Measurements from ENCODE around the gene MAP6D1.

Gene MAP6D1

DNA sequence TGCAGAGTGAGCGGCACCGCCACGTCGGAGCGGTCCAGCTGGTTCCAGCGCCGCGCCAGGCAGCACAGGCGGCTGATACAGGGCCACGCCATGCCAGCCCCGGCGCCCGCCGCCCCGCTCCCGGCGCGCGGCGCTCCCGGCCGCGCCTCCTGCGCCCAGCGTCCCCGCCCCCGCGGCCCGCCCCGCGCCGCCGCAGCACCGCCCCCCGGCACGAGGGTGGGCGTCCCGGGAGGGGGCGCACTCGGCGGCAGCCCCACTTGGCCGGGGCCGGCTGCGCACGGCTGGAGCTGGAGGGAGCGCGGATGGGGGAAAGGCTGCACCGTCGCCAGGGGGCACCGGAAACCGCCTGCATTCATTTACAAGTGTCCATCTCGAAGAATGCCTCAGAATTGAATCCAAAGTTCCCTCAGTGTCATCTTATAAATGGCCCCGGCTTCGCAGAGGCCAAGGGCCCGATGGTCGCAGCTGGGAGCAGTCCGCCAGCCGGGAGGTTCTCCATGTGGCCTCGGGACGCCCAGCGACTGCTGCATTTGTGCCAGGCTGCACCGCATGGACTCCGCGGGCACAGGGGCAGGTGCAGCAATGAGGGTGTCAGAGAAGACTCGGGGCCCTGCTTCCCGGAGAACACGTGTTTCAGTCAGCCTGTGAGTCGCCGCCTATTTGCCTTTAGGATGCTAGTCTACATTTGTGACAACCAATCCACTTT is at the start of gene MAP6D1:
Gene MAP6D1 (minus strand): TSS at position 122 of the 706 bp plus-strand sequence. CDS start 30 bp downstream, at position 92.
- DNase-seq = no peak

DNA sequence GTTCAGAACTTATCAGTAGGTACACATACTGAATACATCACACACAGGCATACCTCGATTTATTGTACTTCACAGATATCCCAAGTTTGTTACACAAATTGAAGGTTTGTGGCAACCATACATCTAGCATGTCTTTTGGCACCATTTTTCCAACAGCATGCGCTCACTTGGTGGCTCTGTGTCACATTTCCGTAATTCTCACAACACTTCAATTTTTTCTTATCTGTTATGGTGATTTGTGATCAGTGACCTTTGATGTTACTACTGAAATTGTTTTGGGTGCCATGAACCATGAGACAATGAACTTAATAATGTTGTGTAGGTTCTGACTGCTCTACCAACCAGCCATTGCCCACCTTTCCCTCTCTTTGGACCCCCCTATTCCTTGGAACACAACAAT is 48.5 kb upstream of the MAP6D1 start:
- DNase-seq = no peak

DNA sequence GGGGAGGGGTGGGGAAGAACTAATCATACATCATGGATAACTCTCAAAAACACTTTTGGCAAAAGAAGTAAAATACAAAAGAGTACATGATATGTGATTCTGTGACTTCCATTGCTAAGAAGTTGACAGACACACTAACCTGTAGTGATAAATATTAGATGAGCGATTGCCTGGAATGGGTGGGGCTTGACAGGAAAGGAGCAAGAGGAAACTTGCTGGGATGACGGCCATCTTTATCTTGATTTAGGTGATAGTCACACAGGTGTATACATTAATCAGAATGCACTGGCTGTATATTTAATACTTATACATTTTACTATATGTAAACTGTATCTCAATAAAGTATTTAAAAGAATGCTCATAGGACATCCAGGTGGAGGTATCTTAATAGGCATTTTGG is 46.2 kb upstream of the MAP6D1 start:
- no peak for DNase-seq

DNA sequence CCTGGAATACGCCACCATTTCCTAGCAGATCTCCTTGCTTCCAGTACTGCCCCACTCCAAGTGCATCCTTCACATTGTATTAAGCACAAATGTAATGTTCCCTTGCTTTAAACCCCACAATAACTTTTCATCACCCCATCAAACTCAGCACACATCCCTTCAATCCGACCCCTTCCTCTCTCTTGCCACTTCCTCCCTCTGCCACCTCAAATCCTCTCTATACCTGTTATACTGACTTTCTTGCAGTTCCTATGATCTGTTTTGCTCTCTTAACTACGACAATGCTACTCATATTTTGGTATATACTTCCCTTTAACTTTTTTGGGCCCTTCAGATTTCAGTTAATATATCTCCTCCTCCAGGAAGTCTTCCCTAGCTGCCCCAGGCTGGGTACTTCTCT is 45.2 kb upstream of the MAP6D1 start:
- no peak for DNase-seq

DNA sequence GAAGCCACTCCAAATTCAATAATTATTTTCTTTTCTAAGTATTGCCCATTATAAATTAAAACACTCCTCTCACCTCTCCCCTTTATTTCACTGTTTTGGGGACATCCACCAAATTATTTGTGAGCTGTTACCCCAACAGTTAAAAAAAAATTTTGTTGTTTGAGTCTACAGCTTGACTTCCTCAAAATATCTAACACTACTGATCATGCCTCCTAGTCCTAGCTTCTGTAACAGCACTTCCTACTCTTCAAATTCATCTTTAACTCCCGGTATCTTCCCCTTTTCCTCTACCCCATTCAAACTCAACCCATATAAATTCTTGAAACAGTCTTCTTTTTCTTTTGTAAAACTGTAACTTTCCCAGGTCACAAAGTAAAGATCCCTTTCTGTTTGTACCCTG is 43.4 kb upstream of the MAP6D1 start:
- no peak for DNase-seq

- no peak for DNase-seq
These were observed 37.2 kb upstream of the MAP6D1 start for GRCh38 chr3:183862610-183863009.

DNA sequence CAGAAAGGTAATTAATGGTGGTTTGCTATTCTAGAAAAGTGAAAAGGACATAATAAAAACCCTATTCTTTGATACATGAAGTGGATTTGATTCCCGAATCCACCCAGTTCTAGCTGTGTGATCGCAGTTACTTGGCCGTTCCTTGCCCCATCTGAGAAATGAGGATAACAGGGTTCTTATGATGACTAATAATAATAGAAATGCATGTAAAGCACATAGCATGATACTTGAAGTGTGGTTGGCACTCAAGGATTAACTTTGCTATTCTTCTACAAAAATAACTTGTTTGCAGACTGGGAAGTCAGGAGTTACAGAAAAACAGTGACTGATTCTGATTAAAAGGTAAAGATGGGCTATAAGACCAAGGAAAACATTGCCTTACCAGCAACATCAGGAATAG is 32.5 kb upstream of the MAP6D1 start:
- DNase-seq = no peak

DNA sequence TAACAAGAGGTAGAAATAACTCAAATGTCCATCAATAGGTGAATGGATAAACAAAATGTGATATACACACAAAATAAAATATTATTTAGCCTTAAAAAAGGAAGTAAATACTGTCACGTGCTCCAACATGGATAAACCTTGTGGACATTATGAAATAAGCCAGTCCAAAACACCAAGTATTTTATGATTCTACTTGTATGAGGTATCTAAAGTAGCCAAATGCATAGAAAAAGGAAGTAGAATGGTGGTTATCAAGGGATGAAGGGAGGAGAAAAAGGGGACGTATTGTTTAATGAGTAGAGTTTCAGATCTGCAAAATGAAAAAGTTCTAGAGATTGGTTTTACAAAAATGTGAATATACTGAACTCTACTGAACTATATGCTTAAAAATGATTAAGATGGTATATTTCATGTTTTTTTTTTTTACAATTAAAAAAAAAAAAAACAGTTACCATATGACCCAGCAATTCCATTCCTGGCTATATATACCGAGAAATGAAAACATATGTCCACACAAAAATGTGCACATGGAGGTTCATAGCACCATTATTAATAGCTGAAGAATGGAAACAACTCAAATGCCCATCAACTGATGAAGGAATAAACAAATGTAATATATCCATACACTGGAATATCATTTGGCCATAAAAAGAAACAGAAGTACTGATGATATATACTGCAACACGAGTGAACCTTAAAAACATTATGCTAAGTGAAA is 29.1 kb upstream of the MAP6D1 start:
- no peak for DNase-seq

GRCh38 chr3:183845608-183846288 is 20.4 kb upstream of the MAP6D1 start:
- DNase-seq = no peak

GRCh38 chr3:183845090-183845489 is 19.7 kb upstream of the MAP6D1 start:
- no peak for DNase-seq

DNA sequence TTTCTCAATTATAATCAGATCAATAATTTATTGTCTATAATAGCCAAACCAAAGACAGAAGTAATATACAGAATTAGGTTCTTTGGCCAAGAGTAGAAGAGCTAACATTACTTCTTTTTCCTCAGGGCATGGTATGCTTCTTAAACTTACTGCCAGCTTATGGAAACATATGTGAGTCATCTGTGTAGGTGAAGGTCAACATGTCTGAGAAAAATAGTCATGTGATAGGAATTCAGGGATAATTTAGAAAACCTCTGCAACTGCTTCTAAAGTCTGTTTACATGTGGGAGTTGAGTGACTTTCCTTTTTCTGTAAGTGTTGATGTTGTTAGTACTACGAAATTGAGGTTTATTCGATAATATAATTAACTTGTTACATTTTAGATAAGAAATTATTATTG is 19.2 kb upstream of the MAP6D1 start:
- DNase-seq = no peak

DNA sequence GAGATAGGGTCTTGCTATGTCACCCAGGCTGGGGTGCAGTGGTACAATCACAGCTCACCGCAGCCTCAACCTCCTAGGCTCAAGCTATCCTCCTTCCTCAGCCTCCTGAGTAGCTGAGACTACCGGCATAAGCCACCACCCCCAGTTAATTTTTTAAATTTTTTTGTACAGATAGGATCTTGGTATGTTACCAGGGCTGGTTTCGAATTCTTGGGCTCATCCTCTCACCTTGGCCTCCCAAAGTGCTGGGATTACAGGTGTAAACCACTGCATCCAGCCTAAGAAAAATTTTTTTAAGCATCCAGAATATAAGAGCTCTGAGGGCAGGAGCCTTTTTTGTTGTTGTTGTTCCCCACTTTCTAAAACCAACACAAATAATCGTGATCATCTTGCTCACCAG is 14.4 kb upstream of the MAP6D1 start:
- DNase-seq = no peak

DNA sequence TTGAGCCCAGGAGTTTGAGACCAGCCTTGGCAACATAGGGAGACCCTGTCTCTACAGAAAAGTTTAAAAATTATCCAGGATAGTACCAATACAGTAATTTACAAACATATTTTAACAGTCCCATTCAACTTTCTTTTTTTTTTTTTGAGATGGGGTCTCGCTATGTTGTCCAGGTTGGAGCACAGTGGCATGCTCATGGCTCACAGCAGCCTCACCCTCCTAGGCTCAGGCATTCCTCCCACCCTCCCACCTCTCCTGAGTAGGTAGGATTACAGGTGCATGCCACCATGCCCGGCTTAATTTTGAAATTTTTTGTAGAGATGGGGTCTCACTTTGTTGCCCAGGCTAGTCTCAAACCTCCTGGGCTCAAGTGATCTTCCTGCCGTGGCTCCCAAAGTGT is 12.5 kb upstream of the MAP6D1 start:
- DNase-seq = no peak

DNA sequence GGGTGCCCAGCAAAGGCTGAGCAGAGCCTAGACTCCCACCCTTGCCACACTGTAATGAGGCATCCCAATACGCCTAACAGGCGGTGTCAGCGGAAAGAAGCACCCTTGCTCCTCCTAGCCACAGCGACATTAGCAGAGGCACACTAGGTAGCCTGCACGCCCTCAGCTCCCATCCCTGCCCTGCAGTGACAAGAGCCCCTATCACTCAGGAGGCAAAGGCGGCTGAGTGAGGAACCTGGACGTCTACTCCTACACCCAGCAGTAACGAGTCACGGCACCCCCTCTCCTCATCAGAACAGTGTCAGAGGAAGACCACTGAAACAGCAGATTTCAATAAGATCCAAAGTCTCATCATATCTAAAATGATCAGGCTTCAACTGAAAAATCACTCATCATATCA is 12.0 kb upstream of the MAP6D1 start:
- no peak for DNase-seq

DNA sequence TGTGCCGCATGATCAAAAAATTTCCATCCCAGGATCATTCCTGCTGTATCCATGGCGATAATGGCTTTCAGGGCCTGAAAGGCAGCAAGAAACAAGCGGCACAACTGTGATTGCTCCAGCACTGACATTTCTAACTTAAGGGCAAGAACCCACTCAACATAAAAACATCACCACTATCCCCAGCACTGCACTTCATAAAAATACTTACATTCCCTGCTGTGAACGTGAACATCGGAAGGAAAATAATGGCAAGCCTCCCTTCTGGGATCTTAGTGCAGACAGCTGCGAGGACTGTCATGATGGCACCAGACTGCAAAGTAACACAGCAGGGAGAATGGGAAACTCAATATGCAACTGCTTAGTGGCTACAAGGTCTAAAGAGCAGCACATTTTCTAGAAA is 8.1 kb upstream of the MAP6D1 start:
- no peak for DNase-seq

DNA sequence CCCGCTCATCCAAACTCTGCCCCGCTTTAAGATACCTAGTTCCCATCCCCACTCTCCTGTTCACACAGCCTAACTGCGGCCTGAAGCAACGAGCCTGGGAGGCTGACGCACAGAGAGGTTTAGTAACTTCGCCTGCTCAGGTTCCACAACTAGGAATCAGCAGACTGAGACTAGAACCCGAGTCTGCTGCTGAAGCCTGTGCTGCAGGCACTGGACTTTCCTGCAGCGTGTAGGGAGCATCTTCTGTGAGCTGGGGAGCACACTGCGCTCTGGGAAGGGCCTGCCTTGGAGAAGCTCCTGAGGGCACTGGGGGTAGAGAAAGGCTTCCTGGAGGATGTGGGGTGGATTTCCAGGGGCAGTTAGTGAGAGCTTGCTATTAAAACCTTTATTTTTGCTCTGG is 4.8 kb upstream of the MAP6D1 start:
- DNase-seq = no peak

- no peak for DNase-seq
These were observed 4.1 kb upstream of the MAP6D1 start for GRCh38 chr3:183829466-183829865.

DNA sequence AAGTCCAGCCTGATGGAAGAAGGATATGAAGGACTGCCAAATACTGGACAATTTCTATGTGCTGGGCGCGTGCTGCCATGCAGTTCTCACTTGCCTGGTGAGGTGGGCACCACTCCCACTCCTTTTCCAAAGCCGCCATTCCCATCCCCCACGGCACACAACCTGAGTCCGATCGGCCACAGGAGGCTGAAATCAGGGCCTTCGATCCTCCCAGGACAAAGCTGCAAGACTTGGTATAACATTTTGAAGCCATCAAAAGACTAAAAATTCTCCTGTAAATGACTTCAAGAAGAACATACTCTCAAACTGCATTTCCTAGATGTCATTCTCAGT is 3.1 kb upstream of the MAP6D1 start:
- DNase-seq = no peak

GRCh38 chr3:183827809-183828537 is 2.6 kb upstream of the MAP6D1 start:
- no peak for DNase-seq

GRCh38 chr3:183826448-183827250 is 1.3 kb upstream of the MAP6D1 start:
- DNase-seq = no peak

GRCh38 chr3:183824761-183825455 is 469 bp downstream of the MAP6D1 start:
- no peak for DNase-seq

- DNase-seq = no peak
These were observed 1.4 kb downstream of the MAP6D1 start for GRCh38 chr3:183823963-183824362.
